NCI-H526 (cell line): ENCODE results near the gene GINS1.

Experiments used
- DNase-seq, 2 experiments: peaks; one replicate each; lab custom pipeline; 2025; lab: John Stamatoyannopoulos, UW

Gene GINS1

GRCh38 chr20:25494506-25495188 lies 87.2 kb downstream of the GINS1 start:
- DNase-seq: no peak

- DNase-seq: no peak
Measured at GRCh38 chr20:25495189-25495824, 87.8 kb downstream of the GINS1 start.

- DNase-seq: no peak
Measured at GRCh38 chr20:25496165-25496967, 88.9 kb downstream of the GINS1 start.

- DNase-seq: no peak
Measured at GRCh38 chr20:25496968-25497401, 89.5 kb downstream of the GINS1 start.

GRCh38 chr20:25497586-25498279 lies 90.3 kb downstream of the GINS1 start:
- DNase-seq: no peak
